AML-193 (cell line): ENCODE data around the gene GCKR.

ENCODE experiments used
- DNase-seq, 2 experiments: peaks; one replicate each; lab custom pipeline; 2025; lab: John Stamatoyannopoulos, UW

The GCKR gene

GRCh38 chr2:27572439-27572838 lies 75.8 kb downstream of the GCKR start:
- DNase-seq = no peak

GRCh38 chr2:27572998-27573429 lies 76.4 kb downstream of the GCKR start:
- DNase-seq = no peak
